GM21786 (cell line): ENCODE results near the gene NMNAT1.
"Not testable (repeated sequence)": the region's sequence is repeated elsewhere in the genome, so short reads cannot be mapped to it uniquely, and the experiment has no call there.

ENCODE experiments used
- ATAC-seq: cut with Tn5 transposase; IDR thresholded peaks from one replicate; pipeline ENCODE4 v1.9.1; 2021; ENCODE audit not compliant: unreplicated experiment

Gene NMNAT1

DNA sequence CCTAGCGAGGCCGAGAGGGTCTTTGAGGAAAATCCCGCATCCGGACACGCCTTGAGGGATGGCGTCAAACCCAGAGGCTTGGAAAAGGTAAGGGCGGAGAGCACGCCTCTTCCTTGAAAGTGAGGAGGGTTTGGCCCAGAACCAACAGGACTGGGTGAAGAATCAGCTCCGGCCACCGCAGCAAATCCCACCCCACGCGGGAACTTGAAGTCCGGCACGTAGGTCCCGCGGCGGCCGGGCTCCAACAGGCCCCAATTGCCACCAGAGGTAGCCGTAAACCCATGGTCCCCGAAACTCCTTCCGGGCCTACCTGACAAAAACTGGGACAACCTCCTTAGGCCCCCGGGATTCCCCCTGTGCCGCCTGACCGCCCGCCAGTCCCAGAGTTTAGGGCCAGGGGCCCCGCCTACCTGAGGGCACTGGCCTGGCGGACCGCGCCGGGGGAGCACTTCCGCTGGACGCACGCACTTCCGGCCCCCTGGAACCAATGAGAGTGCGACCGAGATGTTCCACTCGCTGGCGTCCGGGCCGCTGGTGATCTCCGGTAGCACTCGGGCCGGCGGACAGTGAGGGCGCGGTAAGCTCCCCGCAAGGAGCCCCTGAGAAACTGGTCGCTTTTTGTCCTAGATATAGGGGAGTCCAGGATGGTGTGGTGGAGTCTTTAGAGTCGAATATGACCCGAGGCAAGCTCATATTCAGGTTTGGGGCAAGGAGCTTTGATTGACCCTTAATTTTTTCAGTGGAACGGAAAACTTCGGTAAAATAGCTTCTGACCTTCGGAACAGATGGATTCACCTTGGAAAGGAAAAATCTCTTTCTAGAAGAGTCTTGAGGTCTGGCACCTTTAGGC lies at the start of gene NMNAT1, which contains the start of gene LZIC:
NMNAT1 (plus strand) TSS at position 537 of the 850 bp plus-strand sequence. CDS start 28,599 bp downstream, outside the sequence.
LZIC (minus strand) TSS at position 453 of the 850 bp plus-strand sequence. CDS start 6,772 bp downstream, outside the sequence.
- ATAC-seq: peak; percentile 90

DNA sequence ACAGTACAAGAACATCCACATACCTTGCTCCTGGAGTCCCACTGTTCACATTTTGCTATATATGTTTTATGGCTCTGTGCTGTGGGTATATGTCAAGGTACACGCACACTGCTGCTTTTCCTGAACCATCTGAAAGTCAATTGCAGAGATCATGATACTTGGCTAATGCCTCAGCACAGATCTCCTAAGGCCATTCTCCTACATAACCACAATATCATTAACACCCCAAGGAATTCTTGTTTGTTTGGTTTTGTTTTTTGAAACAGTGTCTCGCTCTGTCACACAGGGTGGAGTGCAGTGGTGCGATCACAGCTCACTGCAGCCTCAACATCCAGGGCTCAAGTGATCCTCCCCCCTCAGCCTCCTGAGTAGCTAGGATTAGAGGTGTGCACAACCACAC lies 49.2 kb upstream of the NMNAT1 start:
- ATAC-seq: no peak

DNA sequence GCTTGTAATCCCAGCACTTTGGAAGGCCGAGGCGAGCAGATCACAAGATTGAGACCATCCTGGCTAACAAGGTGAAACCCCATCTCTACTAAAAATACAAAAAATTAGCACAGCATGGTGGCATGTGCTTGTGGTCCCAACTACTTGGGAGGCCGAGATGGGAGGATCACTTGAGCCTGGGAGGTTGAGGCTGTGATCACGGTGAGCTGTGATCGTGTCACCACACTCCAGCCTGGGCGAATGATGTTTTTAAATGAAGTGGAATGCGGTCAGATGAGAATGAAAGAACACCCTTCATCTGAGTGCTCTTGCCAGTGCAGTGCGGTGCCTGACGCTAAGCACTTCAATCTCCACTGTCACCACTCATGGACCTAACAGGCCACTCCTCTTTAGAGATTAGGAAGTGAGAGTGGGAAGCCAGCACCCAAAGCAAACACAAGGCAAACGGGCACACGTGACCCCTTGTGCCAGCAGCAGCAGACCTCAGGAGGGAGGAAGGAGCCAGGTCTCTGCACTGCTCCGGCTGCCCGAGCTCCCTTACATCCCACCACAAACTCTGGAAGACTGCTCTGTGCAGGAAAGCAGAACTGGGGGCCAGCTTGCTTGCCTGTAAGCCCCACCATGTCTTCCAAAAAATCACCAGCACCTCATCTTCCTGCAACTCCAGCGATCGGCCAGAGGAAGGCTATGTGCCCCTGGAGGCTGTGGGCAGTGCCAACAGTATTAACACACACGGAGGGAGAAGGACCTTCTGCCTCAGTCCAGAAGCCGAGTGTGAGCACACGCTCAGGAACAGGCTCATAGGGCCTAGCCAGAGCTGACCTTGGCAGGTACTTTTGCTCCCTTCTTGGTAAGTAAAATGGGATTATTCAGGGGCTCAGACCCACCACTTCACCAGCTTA lies 42.9 kb upstream of the NMNAT1 start:
- peak; percentile 72 for ATAC-seq

DNA sequence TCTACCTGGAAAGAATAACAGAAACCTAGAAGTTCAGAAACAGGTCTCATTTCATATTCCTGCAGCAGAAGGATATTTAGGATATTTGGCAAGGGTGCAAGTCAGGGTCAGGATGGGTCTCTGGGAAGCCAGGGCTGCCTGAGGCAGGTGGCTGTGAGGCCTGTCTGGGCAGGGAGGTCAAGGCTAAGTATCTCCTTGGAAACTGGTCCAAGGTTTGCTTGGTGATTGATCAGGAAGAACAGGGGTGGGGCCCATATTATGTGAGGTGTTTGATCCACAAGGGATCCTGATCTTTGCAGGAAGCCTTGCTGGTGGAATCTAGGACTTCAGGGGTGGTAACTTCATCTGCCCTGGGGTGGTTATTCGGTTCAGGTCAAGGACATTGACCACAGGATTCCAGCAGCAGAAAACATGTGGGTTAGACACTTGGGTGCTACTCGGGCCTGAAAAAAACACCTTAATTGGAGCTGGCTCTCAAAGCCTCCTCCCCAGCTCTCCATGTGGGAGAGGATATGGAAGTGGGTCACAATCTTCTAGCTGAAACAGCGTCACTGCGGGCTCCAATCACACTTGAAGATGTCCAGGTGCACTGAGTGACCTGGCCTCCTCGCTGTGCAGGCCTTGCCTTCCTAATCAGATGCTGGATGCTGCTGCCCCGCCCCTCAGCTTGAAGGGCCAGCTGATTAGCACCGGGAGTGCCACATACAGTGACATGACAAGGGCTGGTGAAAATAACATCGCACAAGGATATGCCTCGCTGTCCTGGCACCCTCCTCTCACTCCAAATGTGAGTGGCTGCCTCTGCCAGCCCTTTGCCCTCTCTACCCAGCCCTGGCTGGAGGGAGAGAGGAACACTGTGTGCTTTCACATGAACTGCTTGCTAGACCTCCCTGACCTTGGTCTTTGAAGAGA lies 41.9 kb upstream of the NMNAT1 start:
- no peak for ATAC-seq

DNA sequence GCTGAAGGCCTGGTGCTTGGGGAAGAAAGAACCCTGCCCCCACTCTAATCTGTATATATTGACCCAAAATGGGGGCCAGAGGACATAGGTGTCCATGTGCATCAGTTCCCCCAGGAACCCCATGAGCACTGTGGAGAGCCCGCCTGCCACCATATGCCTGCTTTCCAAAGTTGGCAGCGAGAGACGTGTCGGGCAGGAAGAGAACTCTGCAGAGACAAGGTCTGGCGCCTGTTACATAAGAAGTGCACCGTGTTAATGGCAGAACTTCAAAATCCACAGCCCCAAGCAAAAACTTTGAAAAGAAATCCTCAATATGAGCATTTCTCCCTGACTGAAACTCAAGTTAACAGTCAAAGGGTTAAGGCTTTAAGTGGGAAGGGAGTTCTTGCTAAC lies 41.2 kb upstream of the NMNAT1 start:
- no peak for ATAC-seq

DNA sequence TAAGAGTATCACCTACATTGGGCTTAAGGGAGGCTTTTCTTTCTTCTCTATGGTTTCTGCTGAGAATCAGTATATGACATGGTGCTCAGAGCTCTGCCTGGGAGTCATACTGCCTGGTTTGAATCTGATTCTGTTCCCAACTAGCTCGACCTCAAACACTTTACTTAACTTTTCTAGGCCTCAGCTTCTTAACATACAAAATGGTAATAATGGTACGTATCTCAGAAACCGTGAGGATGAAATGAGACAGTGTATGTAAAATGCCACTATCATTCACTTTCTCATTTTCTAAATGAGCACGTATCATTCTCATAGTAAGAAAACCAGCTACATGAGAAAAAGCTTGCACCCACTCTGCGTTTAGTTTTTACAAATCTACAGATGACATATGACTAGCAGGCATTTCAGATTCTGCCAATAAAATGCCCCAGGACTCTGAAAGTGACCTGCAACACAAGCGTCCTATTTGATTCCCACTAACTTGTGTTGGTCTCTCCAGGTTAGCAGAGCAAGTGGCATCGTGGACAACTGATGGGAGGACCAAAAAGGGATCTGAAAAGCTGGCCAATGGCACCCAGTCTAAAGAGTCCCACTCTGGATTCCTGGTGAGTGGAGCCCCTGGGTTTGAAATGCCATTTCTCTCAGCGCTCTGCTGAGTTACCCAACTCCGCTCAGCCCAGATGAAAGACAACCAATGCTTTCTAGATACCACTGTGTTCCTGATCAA lies 39.3 kb upstream of the NMNAT1 start:
- no peak for ATAC-seq

DNA sequence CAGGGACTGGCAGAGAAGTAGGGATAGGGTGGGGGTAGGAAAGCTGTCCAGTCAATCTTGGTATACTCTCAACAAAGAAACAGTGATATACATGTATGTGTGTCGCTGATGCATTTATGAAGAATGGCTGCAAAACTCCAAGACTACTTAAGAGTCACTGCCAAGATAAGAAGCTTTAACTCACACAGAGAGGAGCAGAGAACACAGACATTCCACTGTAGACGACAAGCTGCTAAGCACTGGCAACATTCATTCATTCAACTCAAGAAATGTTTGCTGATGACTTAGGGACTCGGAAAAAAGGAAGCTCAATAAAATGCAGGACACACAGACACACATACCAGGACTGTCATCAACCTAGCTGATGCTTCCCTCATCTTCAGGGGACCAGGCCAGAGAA lies 38.7 kb upstream of the NMNAT1 start:
- no peak for ATAC-seq

DNA sequence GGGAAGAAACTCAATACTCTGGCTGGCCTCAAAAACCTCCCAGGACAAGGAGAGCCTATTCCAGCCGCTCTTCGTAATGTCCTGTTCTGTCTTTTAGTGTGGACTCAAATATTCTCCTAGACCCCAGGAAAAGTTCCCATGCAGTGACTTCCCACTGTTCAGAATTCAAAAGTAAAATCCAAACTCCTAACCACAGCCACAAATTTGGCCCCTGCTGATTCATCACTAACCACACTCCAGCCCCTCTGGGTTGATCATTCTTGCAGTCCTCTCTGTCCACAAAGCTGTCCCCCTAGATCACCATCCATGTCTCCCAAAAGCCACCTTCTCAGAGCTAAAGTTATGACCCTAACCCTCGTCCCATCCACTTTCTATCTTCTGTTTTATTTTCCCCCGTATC lies 38.3 kb upstream of the NMNAT1 start:
- ATAC-seq: no peak

DNA sequence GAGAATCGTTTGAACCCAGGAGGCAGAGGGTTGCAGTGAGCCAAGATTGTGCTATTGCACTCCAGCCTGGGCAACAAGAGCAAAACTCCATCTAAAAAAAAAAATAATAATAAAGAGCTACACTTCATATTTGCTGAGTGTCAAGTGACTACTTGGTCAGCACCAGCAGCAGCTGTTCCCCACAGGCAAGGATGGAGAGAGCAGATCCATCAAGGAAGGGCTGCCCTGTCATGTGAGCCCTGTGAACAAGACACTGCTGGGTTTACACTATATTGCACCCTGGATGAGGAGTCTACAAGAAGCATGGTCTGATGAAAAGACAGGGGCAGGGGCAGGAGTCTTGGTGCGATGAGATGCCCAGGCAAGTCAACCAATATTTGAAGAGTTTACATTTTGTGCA lies 36.8 kb upstream of the NMNAT1 start:
- no peak for ATAC-seq

DNA sequence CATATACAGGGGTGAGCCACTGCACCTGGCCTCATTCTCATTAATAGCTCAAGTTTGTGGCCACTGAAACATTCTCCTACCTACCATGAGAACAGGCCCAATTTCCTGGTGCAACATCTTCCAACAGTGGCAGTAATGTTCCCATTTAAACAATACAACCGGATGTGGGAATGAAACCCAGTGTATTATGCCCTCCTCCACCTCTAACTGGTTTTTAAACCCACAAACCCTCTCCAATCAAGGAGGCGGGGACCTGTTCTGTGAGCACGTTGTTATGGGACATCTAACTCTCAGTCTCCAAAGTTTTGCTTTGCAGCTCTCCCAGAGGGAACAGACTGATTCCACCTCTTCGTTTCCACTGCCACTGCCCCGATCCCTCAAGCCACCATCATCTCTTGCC lies 35.8 kb upstream of the NMNAT1 start:
- ATAC-seq: no peak

DNA sequence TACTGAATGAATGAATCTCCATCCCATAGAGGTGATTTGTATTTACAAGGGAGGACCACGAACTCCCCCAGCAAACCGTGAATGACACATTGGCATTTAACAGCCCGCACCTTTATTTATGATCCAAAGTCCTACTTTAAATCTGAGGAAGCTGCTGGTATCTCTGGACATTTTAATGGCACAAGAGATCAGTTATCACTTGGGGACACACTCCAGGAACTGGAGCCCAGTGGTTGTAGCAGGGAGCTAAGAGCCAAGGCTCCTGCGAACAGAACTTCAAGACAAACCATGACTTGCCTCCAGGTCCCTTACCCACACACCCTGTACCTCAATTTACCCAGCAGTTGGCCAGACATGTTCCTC lies 34.4 kb upstream of the NMNAT1 start:
- ATAC-seq: no peak

DNA sequence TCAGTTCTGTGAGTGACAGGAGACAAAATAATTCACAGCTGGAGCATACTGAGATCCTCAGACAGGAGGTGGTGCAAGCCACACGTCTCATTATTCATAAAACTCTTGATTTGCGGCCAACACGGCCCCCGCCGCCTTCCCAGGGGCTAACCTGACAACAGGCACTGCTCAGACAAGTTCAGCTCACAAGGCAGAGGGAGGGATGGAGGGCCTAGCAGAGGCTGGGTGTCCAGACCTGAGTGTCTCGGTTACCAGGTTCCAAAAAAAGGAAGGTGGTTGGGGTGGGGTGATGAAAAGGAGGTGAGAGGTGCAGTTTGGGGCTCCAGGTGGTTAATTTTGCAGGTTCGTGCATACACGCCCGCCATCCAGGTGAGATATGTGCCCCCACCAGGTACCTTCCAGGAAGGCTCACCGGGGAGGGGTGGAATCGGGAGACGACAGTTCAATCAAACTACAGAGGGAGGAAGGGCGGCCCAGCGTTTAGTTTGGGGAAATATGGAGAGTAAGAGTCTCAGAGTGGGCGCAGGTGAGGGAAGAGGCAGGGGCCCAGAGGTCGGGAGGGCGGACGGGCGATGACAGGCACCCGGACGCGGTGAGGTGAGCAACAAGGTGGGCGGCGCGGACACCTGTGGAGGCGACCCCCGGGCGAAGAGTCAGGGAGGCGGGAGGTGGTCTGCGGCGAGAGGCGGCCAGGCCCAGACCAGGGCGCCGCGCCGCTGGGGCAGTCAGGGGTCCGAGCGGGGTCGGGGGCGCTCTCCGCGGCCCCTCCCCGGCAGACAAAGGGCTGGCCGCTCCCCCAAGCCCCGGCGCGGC lies 33.8 kb upstream of the NMNAT1 start:
- no peak for ATAC-seq

DNA sequence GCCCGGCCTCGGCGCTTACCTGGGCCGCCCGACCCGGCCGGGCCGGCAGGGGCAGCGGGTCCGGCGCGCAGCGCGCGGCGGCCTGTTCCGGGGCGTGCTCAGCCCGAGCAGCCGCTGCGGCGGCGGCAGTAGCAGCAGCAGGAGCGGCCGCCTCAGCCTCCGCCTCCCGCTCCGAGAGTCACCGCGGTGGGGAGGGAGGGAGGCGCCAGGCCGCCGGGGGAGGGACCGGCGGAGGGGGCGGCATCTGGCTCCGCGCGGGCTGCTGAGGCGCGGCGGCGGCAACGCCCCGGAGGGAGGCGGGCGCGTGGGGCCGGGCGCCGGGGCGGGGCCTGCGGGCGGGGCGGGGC lies 33.2 kb upstream of the NMNAT1 start, which contains the start of gene CTNNBIP1:
CTNNBIP1 (minus strand) TSS at position 194 of the 347 bp plus-strand sequence. CDS start 38,205 bp downstream, outside the sequence.
- no peak for ATAC-seq

DNA sequence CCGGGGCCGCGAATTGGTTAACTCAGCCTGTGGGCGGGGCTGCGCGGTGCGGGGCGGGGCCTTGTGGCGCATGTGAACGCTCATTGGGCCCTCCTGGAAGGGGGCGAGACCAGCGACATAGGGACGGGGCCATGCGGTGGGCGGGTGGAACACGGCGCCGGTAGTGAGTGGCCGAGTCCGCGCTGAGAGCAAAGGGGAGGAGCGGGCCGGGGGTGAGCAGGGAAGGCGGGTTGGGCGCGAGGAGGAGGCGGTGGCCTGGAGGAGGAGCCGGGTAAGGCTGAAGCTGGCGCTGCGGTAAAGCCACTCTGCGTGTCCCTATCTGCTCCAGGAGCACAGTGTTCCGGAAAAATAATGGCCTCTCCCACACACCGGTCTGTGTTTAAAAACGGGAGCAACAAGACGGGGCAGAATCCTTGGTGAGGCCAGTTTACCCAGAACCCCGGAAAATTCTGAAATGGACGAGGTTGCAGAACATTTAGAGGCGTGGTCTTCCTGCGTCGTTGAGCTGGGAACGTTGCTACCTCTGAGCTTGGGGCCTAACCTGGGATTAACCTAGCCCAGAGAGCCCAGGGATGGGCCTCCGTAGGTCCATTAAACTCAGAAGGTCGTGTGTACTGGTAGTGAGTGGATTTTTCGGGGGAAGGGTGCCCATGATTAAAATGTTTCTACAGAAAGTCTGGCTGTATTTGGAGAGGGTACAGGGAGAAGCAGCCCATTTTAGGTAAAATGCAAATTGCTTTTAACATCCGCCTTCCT lies 32.7 kb upstream of the NMNAT1 start:
- ATAC-seq: peak; percentile 95

DNA sequence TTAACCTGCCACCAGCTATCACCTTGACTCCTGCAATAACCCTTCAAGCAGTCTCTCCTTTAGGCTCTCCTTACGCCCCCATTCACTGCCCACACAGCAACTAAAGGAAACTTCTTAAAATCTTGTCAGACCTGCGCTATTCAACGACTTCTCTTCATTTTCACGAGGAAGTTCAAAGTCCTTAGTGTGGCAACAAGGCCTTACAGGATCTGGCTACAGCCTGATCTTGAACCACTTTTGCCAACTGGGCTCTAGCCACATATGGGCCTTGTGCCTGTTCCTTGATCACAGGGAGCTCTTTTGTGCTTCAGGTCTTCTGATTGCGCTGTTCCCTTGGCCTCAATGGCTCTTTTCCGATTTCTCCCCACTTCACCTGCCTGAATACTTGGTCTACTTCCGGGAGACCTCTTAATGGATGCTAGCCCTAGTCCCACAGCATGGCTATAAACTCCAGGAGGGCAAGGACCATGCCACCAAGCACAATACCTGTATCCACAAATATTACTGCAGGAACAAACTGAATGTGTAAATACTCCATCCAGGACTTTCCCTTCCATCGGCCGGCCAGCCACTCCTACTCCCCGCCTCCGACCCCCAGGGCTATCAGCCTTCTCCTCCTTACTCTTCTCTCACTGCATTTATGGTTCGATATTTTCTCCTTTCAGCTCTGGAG lies 30.9 kb upstream of the NMNAT1 start:
- no peak for ATAC-seq

DNA sequence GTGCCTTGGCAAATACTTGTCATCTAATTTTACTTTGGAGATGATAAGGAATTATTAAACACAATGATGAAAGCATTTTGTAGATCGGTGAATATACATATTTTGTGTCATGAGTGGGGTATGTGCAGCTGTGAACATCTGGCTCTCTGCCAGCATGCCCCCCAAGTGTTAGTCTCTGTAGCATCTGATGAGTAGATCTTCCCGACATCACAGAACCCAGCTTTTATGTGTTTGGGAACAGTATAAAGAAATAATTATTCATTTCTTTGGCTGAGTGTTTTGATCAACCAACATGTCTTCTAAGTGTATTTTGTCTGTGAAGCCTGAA lies 28.7 kb upstream of the NMNAT1 start:
- ATAC-seq: no peak

DNA sequence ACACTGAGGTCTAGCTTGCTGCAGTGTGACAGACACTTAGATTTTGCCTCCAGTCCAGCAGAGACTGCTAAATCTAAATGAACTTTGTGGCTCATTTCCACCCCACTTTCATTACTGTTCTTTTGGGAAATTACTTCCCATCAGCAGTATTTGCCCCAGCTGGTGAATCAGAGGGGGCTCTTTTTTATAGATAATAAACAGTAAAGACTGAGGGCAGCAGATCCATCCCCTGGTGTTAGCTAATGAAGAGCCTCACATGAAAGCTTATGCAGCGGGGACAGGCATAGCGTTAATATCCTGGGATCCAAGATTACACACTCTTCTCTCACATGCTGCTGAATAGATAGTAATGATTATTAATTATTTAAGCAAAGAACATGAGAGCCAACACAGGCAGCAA lies 26.8 kb upstream of the NMNAT1 start:
- ATAC-seq: no peak

DNA sequence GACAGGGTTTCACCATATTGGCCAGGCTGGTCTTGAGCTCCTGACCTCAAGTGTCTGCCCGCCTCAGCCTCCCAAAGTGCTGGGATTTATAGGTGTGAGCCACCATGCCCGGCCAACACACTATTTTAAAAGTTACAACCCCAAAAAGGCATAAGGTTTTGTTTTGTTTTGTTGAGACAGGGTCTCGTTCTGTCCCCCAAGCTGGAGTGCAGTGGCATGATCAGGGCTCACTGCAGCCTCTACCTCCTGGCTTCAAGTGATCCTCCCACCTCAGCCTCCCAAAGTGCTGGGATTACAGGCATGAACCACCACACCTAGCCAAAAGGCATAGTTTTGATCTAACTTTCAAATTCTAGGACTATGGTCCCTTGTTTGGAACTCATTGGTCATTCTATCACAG lies 25.8 kb upstream of the NMNAT1 start:
- not testable (repeated sequence) for ATAC-seq
